HK-2 (cell line): ENCODE results near the gene PRSS36.

Experiments used
- DNase-seq: peaks from one replicate; pipeline ENCODE4 v3.0.0-alpha.2; 2018; ENCODE audit not compliant: unreplicated experiment

The PRSS36 gene

DNA sequence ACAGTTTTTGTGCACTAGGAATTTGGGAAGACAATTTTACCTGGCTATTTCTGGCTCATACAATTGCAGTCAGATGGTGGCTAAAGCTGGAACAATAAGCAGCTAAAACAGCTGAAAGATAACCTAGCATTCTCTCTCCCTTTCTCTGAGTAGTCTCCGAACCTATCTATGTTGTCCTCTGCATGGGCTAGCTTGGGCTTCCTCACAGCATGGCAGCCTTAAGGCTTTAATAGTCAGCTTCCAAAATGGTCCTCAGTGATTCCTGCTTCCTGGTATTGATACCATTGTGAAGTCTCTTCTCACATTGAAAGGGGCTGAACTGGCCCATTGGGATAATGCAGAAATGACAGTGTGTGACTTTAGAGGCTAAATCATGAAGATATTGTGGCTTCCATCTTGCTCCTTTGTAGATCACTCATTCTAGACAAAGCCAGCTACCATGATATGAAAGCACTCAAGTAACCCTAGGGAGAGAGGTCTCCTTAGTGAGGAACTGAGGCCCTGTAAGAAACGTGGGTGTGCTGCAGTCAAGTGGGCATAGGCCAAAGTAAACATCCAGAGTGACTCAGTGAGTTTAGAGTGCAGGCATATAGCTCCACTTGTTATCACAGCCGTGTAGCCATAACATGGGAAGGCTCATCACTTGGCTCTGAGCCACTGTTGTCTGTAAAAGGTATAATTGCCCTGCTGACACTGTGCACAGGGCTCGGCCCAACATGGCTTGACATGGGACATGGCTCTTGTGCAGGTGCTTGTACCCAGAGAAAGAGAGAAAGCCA lies 49.8 kb downstream of the PRSS36 start:
- DNase-seq, result no peak

DNA sequence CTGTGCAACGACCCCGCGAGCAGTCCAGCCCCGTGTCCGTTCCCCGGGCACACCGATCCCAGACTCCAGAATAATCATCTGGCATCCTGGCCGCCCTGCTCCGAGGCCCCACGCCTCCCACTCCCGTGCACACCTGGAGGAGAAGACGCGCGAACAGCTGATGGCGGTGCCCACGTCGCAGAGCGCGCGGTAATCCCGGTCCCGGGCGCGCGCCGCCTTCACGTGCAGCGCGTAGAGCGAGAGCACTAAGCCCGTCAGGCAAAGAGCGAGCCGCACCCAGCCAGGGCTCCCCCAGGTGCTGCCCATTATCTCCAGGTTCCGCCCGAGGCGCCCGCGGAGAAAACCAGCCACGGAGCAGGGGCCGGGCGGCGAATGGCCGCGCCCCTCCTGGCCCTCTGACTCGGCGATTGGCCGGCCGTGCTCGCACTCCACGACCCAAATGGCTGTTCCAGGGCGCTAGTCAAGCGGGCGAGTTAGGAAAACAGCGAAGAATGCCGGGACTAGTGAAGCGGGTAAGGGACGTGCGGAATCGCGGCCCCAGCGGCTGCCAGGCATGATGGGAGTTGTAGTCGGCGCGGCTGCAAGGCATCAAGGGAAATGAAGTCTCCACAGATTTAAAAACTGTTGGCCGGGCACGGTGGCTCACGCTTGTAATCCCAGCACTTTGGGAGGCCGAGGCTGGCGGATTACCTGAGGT lies 55.3 kb downstream of the PRSS36 start, which contains the start of gene VKORC1:
VKORC1 (minus strand) TSS at position 374 of the 697 bp plus-strand sequence; CDS start at position 306, 68 bp downstream.
- peak; percentile 100 for DNase-seq

DNA sequence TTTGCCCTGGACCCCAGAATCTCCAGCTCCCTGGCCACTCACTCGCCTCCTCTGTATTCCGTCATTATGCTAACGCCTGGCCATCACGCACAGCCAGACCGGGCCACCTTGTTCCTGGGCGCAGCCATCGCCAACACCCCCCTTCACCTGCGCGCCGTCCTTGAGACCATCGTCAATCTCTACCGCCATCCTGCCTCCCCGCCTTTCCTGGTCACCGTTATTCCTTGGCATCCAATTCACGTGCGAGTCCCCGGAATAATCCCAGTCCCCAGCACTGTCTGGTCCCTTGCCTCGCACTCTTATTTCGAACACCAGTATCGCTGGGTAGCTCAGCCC lies 55.8 kb downstream of the PRSS36 start:
- DNase-seq, result no peak

DNA sequence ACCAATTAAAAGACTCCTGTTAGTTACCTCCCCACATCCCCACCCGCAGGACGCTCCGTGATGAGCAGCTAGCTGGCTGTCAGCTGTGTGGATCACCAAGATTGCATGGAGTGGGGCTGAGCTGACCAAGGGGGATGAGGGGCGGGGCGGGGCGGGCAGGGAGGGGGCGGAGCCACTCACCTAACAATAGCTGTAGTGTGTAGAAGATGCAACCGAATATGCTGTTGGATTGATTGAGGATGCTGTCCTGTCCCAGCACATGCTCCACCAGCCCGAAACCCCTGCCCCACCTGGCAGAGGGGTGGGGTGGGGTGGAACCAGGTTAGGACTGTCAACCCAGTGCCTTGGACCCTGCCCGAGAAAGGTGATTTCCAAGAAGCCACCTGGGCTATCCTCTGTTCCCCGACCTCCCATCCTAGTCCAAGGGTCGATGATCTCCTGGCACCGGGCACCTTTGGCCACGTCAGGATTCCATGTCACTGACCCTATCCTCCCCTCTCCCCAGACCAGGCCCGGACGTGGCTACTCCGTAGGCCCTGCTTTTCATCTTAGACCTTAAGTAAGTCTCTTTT lies 56.6 kb downstream of the PRSS36 start:
- peak; percentile 68 for DNase-seq

DNA sequence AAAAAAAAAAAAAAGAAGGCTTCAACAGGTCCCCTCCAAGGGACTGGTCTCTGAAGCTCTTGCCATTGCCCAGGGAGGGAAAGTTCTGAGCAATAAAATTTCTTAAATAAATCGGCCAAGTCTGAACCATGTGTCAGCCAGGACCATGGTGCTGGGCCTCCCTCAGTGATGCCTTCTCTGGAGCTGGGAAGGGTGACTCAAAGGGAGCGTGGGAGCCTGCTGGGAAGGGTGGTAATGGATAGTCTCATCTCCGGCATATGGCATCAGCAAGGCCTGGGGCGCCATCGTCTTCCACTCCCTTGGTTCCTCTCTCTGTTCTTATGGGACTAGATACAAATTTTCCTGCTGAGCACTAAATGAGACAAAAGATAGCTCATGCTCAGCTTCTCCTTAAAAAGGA lies 57.5 kb downstream of the PRSS36 start:
- no peak for DNase-seq

DNA sequence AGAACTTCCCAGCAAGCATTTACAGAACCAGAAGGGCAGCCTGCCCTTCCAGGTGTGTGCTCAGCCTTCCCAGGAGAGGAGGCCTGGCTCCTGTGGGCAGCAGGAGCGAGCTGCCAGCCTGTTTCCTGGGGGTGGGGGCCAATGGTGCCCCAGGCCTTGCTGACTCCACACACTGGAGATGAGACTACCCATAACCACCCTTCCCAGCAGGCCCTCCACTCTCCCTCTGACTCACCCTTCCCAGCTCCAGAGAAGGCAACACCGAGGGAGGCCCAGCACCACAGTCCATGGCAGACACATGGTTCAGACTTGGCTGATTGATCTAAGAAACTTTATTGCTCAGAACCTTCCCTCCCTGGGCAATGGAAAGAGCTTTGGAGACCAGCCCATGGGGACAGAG lies 59.3 kb downstream of the PRSS36 start:
- peak; percentile 70 for DNase-seq

DNA sequence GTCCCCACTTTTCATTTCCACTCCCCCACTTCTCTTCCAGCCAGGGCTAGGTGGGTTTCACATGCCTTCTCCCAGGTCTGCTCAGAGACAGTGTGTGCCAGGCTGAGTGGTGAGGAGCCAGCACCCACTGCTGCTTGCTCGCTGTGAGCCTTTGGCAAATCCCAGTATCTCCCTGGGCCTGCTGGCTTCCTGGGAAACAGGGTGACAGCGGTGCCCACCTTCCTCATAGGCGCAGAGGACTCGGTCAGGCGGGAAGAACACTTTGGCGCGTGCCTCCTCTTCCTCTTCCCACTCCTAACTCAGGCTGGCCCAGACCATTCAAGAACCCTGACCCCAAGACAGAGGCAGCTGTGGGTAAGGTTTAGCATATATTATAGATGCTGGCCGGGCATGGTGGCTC lies 60.7 kb downstream of the PRSS36 start:
- no peak for DNase-seq
